Small intestine (tissue), 7 donors: ENCODE results near the gene RECK. TPM values are rescaled to one million over a fixed set of nuclear protein-coding genes. Genes with fewer than 3 reads are reported as not detected.

Experiments used
- DNase-seq, 2 donors: peaks; one replicate each; pipeline versions ENCODE4 v3.0.0 to v3.0.0-alpha.2; 2013
- FAIRE-seq: peaks from 2 replicates; lab custom pipeline; 2012; peaks lifted over from hg19 to GRCh38; lab: Jason Lieb, UNC
- H3K27ac ChIP-seq, 3 donors: one replicate each; pipeline ENCODE4 v1.5.1; 2013; ENCODE audit warnings: low read length in 2 of 3, mild to moderate bottlenecking in 2 of 3, control low read depth in 1 of 3, inconsistent platforms in 1 of 3, low read depth in 1 of 3, moderate library complexity in 1 of 3
- H3K27me3 ChIP-seq, 3 donors: one replicate each; pipeline ENCODE4 v1.6.1; 2013; ENCODE audit warnings: low read length in 3 of 3, inconsistent platforms in 1 of 3; ENCODE audit not compliant: control insufficient read depth in 3 of 3, insufficient read depth in 3 of 3
- H3K36me3 ChIP-seq, 3 donors: one replicate each; pipeline ENCODE4 v1.6.1; 2013; ENCODE audit warnings: low read length in 3 of 3, inconsistent platforms in 1 of 3, low read depth in 1 of 3, mild to moderate bottlenecking in 1 of 3, moderate library complexity in 1 of 3; ENCODE audit not compliant: control insufficient read depth in 3 of 3, insufficient read depth in 2 of 3
- H3K4me1 ChIP-seq, 3 donors: one replicate each; pipeline ENCODE4 v1.6.1; 2013; ENCODE audit warnings: low read length in 2 of 3, inconsistent platforms in 1 of 3, low read depth in 1 of 3, mild to moderate bottlenecking in 1 of 3, moderate library complexity in 1 of 3; ENCODE audit not compliant: control insufficient read depth in 3 of 3, insufficient read depth in 2 of 3
- H3K4me3 ChIP-seq, 3 donors: one replicate each; pipeline ENCODE4 v1.5.1; 2013; ENCODE audit warnings: low read length in 3 of 3, control low read depth in 1 of 3, inconsistent platforms in 1 of 3, low read depth in 1 of 3, mild to moderate bottlenecking in 1 of 3, moderate library complexity in 1 of 3
- H3K9me3 ChIP-seq, 2 donors: one replicate each; pipeline ENCODE4 v1.6.1; 2013; ENCODE audit warnings: low read depth in 1 of 2, low read length in 1 of 2; ENCODE audit not compliant: control insufficient read depth in 2 of 2, insufficient read depth in 1 of 2
- WGBS, 3 donors: extraction: QIAGEN DNeasy Blood & Tissue Kit; methylation state at CpG; one replicate each; pipeline ENCODE4 v1.1.7; 2013; 5-methylcytosine and 5-hydroxymethylcytosine counted together
- polyA plus RNA-seq, 4 donors: library from polyadenylated mRNA; stranded (reverse) in 3 of 4; unstranded in 1 of 4; fragments of 200-250 nt in 3 of 4; fragments of 120-200 nt in 1 of 4; gene quantifications; one replicate each; pipeline versions ENCODE4 v1.2.1 to v1.2.3, GENCODE V29; 2013
- donor health status: healthy with polysubstance abuse.
- donor health status: control.
- donor health status: control.
- donor health status: Bipolar disorder and iron deficiency.
- donor health status: healthy.

RECK gene
- polyA plus RNA-seq, 4 donors: 0.81 to 5.0 (median 4.7) TPM; not detected in 1

GRCh38 chr9:36040271-36040925 lies 3.7 kb downstream of the RECK start:
- no peak overlapping the region for H3K4me3 ChIP-seq
- no peak overlapping the region for H3K27ac ChIP-seq
- FAIRE-seq (no peak), DNase-seq (no peak)
- H3K36me3 ChIP-seq: no peaks in the 10 kb centered on the region
- peaks cover 0 to 3% (median 0%) of the 10 kb centered on the region in 3 donors for H3K4me1 ChIP-seq
- WGBS, 3 donors: 78 to 83% (median 81%) methylated on average over 1 of the region's 1 CpG
- H3K9me3 ChIP-seq: no peaks in the 10 kb centered on the region
- peaks cover 0 to 25% (median 0%) of the 10 kb centered on the region in 3 donors for H3K27me3 ChIP-seq

- whole genome bisulfite sequencing, 3 donors: 29 to 55% (median 47%) methylated on average over 1 of the region's 1 CpG
- DNase-seq: no peak
- H3K27ac ChIP-seq: peak overlapping the region in 1 of 3 donors; percentile 24
- H3K9me3 ChIP-seq: no peaks in the 10 kb centered on the region
- H3K36me3 ChIP-seq: no peaks in the 10 kb centered on the region
- FAIRE-seq: no peak
- H3K4me1 ChIP-seq: peaks cover 0 to 3% (median 0%) of the 10 kb centered on the region in 3 donors
- peaks cover 0 to 16% (median 0%) of the 10 kb centered on the region in 3 donors for H3K27me3 ChIP-seq
- no peak overlapping the region for H3K4me3 ChIP-seq
Measured at GRCh38 chr9:36041506-36041905, 4.8 kb downstream of the RECK start.

- H3K27me3 ChIP-seq: no peaks in the 10 kb centered on the region
- H3K27ac ChIP-seq: no peak overlapping the region
- no peak overlapping the region for H3K4me3 ChIP-seq
- DNase-seq: no peak
- FAIRE-seq: no peak
- no peaks in the 10 kb centered on the region for H3K4me1 ChIP-seq
- no peaks in the 10 kb centered on the region for H3K9me3 ChIP-seq
- WGBS, 3 donors: 55 to 81% (median 79%) methylated on average over 2 of the region's 2 CpGs
- H3K36me3 ChIP-seq: no peaks in the 10 kb centered on the region
Measured at GRCh38 chr9:36045610-36046009, 8.9 kb downstream of the RECK start.

- H3K4me3 ChIP-seq: no peak overlapping the region
- peak in 1 of 2 donors; percentile 6 for DNase-seq
- whole genome bisulfite sequencing, 3 donors: 43 to 55% (median 49%) methylated on average over 2 of the region's 2 CpGs
- H3K36me3 ChIP-seq: no peaks in the 10 kb centered on the region
- H3K27me3 ChIP-seq: no peaks in the 10 kb centered on the region
- H3K4me1 ChIP-seq: no peaks in the 10 kb centered on the region
- no peak overlapping the region for H3K27ac ChIP-seq
- FAIRE-seq: no peak
- H3K9me3 ChIP-seq: no peaks in the 10 kb centered on the region
Measured at GRCh38 chr9:36046923-36047322, 10.2 kb downstream of the RECK start.

GRCh38 chr9:36049408-36049807 lies 12.7 kb downstream of the RECK start:
- H3K9me3 ChIP-seq: no peaks in the 10 kb centered on the region
- H3K4me1 ChIP-seq: no peaks in the 10 kb centered on the region
- WGBS, 3 donors: 68 to 89% (median 86%) methylated on average over 4 of the region's 4 CpGs
- no peaks in the 10 kb centered on the region for H3K36me3 ChIP-seq
- FAIRE-seq: no peak
- H3K27me3 ChIP-seq: no peaks in the 10 kb centered on the region
- H3K27ac ChIP-seq: no peak overlapping the region
- no peak overlapping the region for H3K4me3 ChIP-seq
- DNase-seq: no peak

- no peak for DNase-seq
- Histone ChIP-seq H3K27ac (no peak overlapping the region), H3K36me3 (no peaks in the 10 kb centered on the region), H3K27me3 (no peaks in the 10 kb centered on the region), H3K4me1 (no peaks in the 10 kb centered on the region), H3K4me3 (no peak overlapping the region), H3K9me3 (no peaks in the 10 kb centered on the region)
- WGBS, 3 donors: 89 to 93% (median 92%) methylated on average over 3 of the region's 3 CpGs
- FAIRE-seq: no peak
Measured at GRCh38 chr9:36050476-36050875, 13.8 kb downstream of the RECK start.

GRCh38 chr9:36051317-36051716 lies 14.6 kb downstream of the RECK start:
- no peak overlapping the region for H3K27ac ChIP-seq
- FAIRE-seq (no peak), DNase-seq (no peak)
- 70 to 76% (median 73%) methylated on average over 2 of the region's 2 CpGs for WGBS, 3 donors
- H3K4me3 ChIP-seq: no peak overlapping the region
- H3K27me3 ChIP-seq: no peaks in the 10 kb centered on the region
- no peaks in the 10 kb centered on the region for H3K9me3 ChIP-seq
- H3K4me1 ChIP-seq: no peaks in the 10 kb centered on the region
- no peaks in the 10 kb centered on the region for H3K36me3 ChIP-seq

- H3K4me1 ChIP-seq: no peaks in the 10 kb centered on the region
- DNase-seq: no peak
- 53 to 59% (median 55%) methylated on average over 3 of the region's 3 CpGs for WGBS, 3 donors
- H3K27ac ChIP-seq: no peak overlapping the region
- no peaks in the 10 kb centered on the region for H3K36me3 ChIP-seq
- no peaks in the 10 kb centered on the region for H3K9me3 ChIP-seq
- FAIRE-seq: no peak
- no peaks in the 10 kb centered on the region for H3K27me3 ChIP-seq
- H3K4me3 ChIP-seq: no peak overlapping the region
Measured at GRCh38 chr9:36053971-36054370, 17.3 kb downstream of the RECK start.

GRCh38 chr9:36056896-36057295 lies 20.2 kb downstream of the RECK start:
- FAIRE-seq: no peak
- Histone ChIP-seq H3K9me3 (no peaks in the 10 kb centered on the region), H3K4me3 (no peak overlapping the region), H3K36me3 (no peaks in the 10 kb centered on the region), H3K27me3 (no peaks in the 10 kb centered on the region), H3K27ac (no peak overlapping the region), H3K4me1 (no peaks in the 10 kb centered on the region)
- peak in 1 of 2 donors; percentile 57 for DNase-seq
- 11 to 44% (median 33%) methylated on average over 3 of the region's 3 CpGs for WGBS, 3 donors
